ENCODE measurements around the gene GAS6. TPM values are rescaled to one million over a fixed set of nuclear protein-coding genes. Genes with fewer than 3 reads are reported as not detected.

Gene GAS6
- total RNA-seq, 1 donor from 2014 or later, result 47.6 TPM

DNA sequence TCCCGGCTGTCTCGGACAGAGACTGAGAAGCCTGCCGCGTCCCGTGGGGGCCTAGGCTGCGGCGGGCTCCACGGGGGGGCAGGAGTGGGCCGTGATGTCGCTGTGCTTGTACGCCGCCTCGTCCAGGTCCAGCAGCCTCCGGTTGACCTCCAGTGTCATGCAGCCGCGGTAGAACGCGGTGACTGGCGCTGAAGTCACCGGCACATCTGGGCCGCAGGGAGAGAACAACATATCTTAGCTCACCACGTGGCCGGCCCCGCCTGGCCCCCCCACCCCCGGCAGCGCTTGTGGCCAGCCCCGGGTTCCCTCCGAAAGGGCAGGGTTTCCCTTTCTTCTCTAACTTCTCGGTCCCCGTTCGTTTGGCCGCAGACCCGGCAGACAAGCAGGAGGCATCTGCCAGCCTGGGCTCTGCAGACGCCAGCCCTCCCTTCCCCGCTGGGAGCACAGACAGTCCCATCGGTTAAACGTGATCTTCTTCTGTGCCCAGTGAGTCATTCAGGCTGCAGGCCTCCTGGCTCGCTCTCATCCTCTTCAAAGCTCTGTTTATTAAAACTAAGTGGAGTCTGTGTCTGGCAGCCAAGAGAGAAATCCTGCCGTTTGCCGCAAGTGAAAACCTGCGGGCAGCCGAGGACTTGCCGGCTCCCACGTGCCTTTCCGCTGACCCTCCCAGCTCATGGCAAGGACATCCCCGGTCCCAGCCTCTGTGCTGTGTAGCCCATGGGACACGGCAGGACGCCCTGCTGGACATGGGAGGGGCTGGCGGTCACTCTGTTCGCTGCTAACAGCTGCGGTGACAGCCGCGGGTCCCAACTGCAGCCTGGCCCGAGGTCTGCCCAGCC is 42.8 kb downstream of the GAS6 start:
- peak; percentile 74 for DNase-seq
- Mint-ChIP-seq H3K4me3 (ENCODE audit: unreplicated experiment) (peak overlapping the region; percentile 79), H3K9me3 (ENCODE audit: unreplicated experiment) (peaks cover 12% of the 10 kb centered on the region), H3K36me3 (ENCODE audit: unreplicated experiment) (peaks cover 15% of the 10 kb centered on the region), H3K4me1 (ENCODE audit: low read depth, unreplicated experiment) (peaks cover 17% of the 10 kb centered on the region), H3K27ac (ENCODE audit: unreplicated experiment) (peak overlapping the region; percentile 97), H3K27me3 (ENCODE audit: unreplicated experiment) (peaks cover 9% of the 10 kb centered on the region)
- peak; percentile 25 for TF ChIP-seq CTCF (IDR thresholded peaks at IDR 0.05; ENCODE audit: partially characterized antibody, unreplicated experiment)

- Mint-ChIP-seq H3K4me3 (ENCODE audit: unreplicated experiment) (no peak overlapping the region), H3K27me3 (ENCODE audit: unreplicated experiment) (peaks cover 13% of the 10 kb centered on the region), H3K9me3 (ENCODE audit: unreplicated experiment) (peaks cover 14% of the 10 kb centered on the region), H3K27ac (ENCODE audit: unreplicated experiment) (no peak overlapping the region), H3K4me1 (ENCODE audit: low read depth, unreplicated experiment) (peaks cover 16% of the 10 kb centered on the region), H3K36me3 (ENCODE audit: unreplicated experiment) (peaks cover 22% of the 10 kb centered on the region)
- no peak for DNase-seq
- TF ChIP-seq CTCF (IDR thresholded peaks at IDR 0.05; ENCODE audit: partially characterized antibody, unreplicated experiment), result no peak
These were observed 43.9 kb downstream of the GAS6 start for GRCh38 chr13:113819731-113820715.

GRCh38 chr13:113819341-113819730 is 44.5 kb downstream of the GAS6 start:
- Mint-ChIP-seq H3K4me3 (ENCODE audit: unreplicated experiment) (no peak overlapping the region), H3K27ac (ENCODE audit: unreplicated experiment) (no peak overlapping the region), H3K36me3 (ENCODE audit: unreplicated experiment) (peaks cover 17% of the 10 kb centered on the region), H3K9me3 (ENCODE audit: unreplicated experiment) (peaks cover 12% of the 10 kb centered on the region), H3K27me3 (ENCODE audit: unreplicated experiment) (peaks cover 13% of the 10 kb centered on the region), H3K4me1 (ENCODE audit: low read depth, unreplicated experiment) (peaks cover 16% of the 10 kb centered on the region)
- no peak for TF ChIP-seq CTCF (IDR thresholded peaks at IDR 0.05; ENCODE audit: partially characterized antibody, unreplicated experiment)
- no peak for DNase-seq

DNA sequence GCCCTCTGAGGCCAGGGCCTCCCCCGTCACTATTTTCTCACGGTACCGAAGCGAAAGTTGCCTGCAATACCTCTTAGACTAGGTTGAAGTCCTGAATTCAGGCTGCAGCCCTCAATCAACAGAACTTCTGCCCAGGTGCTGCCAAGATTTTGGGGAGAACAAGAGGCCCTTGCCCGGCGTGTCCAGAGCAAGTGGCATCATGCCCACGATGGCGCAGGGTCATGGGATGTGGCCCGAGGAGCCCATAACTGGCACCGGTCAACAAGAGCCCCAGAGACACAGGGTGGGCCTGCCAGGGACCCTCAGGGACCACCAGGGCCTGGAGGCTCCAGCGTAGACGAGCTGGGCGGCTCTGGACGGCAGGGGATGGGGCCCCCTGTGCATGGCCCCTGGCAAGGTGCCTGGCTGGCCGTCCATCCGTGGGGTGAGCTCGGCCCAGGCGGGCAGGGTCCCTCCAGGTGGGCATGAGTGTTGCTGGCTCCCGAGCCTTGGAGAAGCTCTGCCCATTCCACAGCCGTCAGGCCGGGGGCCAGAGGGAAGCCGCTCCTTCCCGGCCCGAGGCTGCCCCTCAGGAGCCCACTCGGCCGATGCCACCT is 45.1 kb downstream of the GAS6 start:
- Mint-ChIP-seq H3K27ac (ENCODE audit: unreplicated experiment) (no peak overlapping the region), H3K4me1 (ENCODE audit: low read depth, unreplicated experiment) (peaks cover 16% of the 10 kb centered on the region), H3K4me3 (ENCODE audit: unreplicated experiment) (no peak overlapping the region), H3K9me3 (ENCODE audit: unreplicated experiment) (peaks cover 12% of the 10 kb centered on the region), H3K36me3 (ENCODE audit: unreplicated experiment) (peaks cover 14% of the 10 kb centered on the region), H3K27me3 (ENCODE audit: unreplicated experiment) (peaks cover 13% of the 10 kb centered on the region)
- DNase-seq, result no peak
- no peak for TF ChIP-seq CTCF (IDR thresholded peaks at IDR 0.05; ENCODE audit: partially characterized antibody, unreplicated experiment)

Measured in glutamatergic neuron (in vitro differentiated cells).